GM19193 (cell line): ENCODE data around the gene SPINK9.

Experiments
- POLR2A ChIP-seq: IDR thresholded peaks from 4 replicates; pipeline ENCODE4 v1.6.1; 2011; ENCODE audit not compliant: insufficient read depth, insufficient read length; ENCODE audit errors: extremely low read depth

SPINK9 gene

GRCh38 chr5:148335259-148335658 is at the start of gene SPINK9:
Gene SPINK9, plus strand, starts transcription at chr5:148335559. Its CDS starts 55 bp downstream, at chr5:148335614.
- TF ChIP-seq POLR2A = no peak

GRCh38 chr5:148290271-148291195 is 44.8 kb upstream of the SPINK9 start:
- no peak for TF ChIP-seq POLR2A

- no peak for TF ChIP-seq POLR2A
These were observed 37.6 kb upstream of the SPINK9 start for GRCh38 chr5:148297731-148298130.

- TF ChIP-seq POLR2A = no peak
These were observed 28.9 kb upstream of the SPINK9 start for GRCh38 chr5:148306446-148306845.

GRCh38 chr5:148309019-148309418 is 26.3 kb upstream of the SPINK9 start:
- TF ChIP-seq POLR2A = no peak

- no peak for TF ChIP-seq POLR2A
These were observed 25.6 kb upstream of the SPINK9 start for GRCh38 chr5:148309746-148310145.

- TF ChIP-seq POLR2A = no peak
These were observed 23.9 kb upstream of the SPINK9 start for GRCh38 chr5:148311484-148311883.

GRCh38 chr5:148312153-148312552 is 23.2 kb upstream of the SPINK9 start, which contains the start of gene SPINK7:
Gene SPINK7, plus strand, starts transcription at chr5:148312423. Its CDS starts 61 bp downstream, at chr5:148312484.
- TF ChIP-seq POLR2A = no peak

GRCh38 chr5:148314187-148314586 is 21.2 kb upstream of the SPINK9 start:
- no peak for TF ChIP-seq POLR2A

- TF ChIP-seq POLR2A = no peak
These were observed 20.6 kb upstream of the SPINK9 start for GRCh38 chr5:148314731-148315130.

- no peak for TF ChIP-seq POLR2A
These were observed 2.0 kb upstream of the SPINK9 start for GRCh38 chr5:148333262-148333849.

GRCh38 chr5:148336704-148337435 is 1.5 kb downstream of the SPINK9 start:
- TF ChIP-seq POLR2A = no peak

GRCh38 chr5:148342371-148343045 is 7.1 kb downstream of the SPINK9 start:
- TF ChIP-seq POLR2A = no peak

- TF ChIP-seq POLR2A = no peak
These were observed 7.7 kb downstream of the SPINK9 start for GRCh38 chr5:148343046-148343407.
